Sciatic nerve (tissue), 2 donors: ENCODE data around the gene TMEM92. TPM values are rescaled to one million over a fixed set of nuclear protein-coding genes. Genes with fewer than 3 reads are reported as not detected.
"Not testable (repeated sequence)": the region's sequence is repeated elsewhere in the genome, so short reads cannot be mapped to it uniquely, and the experiment has no call there.

Experiments
- ATAC-seq: fragments of 200-7000 bp; cut with Tn5 transposase; one replicate; pipeline ENCODE4 v1.9.1; 2020; ENCODE audit warnings: mild to moderate bottlenecking, moderate library complexity
- DNase-seq: peaks from one replicate; pipeline ENCODE4 v3.0.0-alpha.2; 2020; ENCODE audit warnings: low spot score
- intact Hi-C: fragments of 100-400 bp; cut with DNase I; formaldehyde crosslinking; loops from one replicate; pipeline ENCODE4 v1.14.2; 2022
- total RNA-seq: library from RNA; stranded (reverse); fragmentation: NEBNext Ultra II Directional; extraction: Animal tissue kit (Norgen Biotek cat#: 25700); gene quantifications from one replicate; pipeline ENCODE4 v1.2.1, GENCODE V29; 2021
- donor health status: DM: no; HTN: no; CAD: no.
- donor health status: DM: no; HTN: no; CAD: no.

Gene TMEM92
- total RNA-seq, 1 donor from 2014 or later, result 0.53 TPM

- intact Hi-C loops, result no loop called here
- ATAC-seq, result no peak
- no peak for DNase-seq
Measured at GRCh38 chr17:50316016-50316587, 41.8 kb downstream of the TMEM92 start.

- ATAC-seq, intact Hi-C loops, DNase-seq: not testable (repeated sequence)
Measured at GRCh38 chr17:50316660-50317059, 42.4 kb downstream of the TMEM92 start.

- DNase-seq, result no peak
- ATAC-seq, result no peak
- intact Hi-C loops, result no loop called here
Measured at GRCh38 chr17:50317121-50317520, 42.9 kb downstream of the TMEM92 start.

GRCh38 chr17:50318501-50319285 lies 44.4 kb downstream of the TMEM92 start:
- no peak for DNase-seq
- ATAC-seq, result no peak
- intact Hi-C loops, result no loop called here

GRCh38 chr17:50319306-50320004 lies 45.2 kb downstream of the TMEM92 start:
- intact Hi-C loops, result no loop called here
- DNase-seq, result no peak
- ATAC-seq, result no peak

GRCh38 chr17:50322271-50322670 lies 48.0 kb downstream of the TMEM92 start:
- DNase-seq (no peak), ATAC-seq (no peak)
- intact Hi-C loops, result no loop called here

GRCh38 chr17:50323060-50323459 lies 48.8 kb downstream of the TMEM92 start:
- DNase-seq, result no peak
- intact Hi-C loops, result no loop called here
- no peak for ATAC-seq

- no peak for DNase-seq
- intact Hi-C loops, result no loop called here
- ATAC-seq, result no peak
Measured at GRCh38 chr17:50325906-50326305, 51.6 kb downstream of the TMEM92 start.

GRCh38 chr17:50326831-50327364 lies 52.6 kb downstream of the TMEM92 start:
- ATAC-seq, result no peak
- intact Hi-C loops, result no loop called here
- DNase-seq, result no peak

- ATAC-seq (peak; percentile 40), DNase-seq (no peak)
- intact Hi-C loops, result no loop called here
Measured at GRCh38 chr17:50328363-50329325, 54.4 kb downstream of the TMEM92 start.

GRCh38 chr17:50329716-50330115 lies 55.5 kb downstream of the TMEM92 start:
- DNase-seq (no peak), ATAC-seq (no peak)
- intact Hi-C loops, result no loop called here

GRCh38 chr17:50330151-50330775 lies 56.0 kb downstream of the TMEM92 start:
- no peak for DNase-seq
- ATAC-seq, result no peak
- intact Hi-C loops, result no loop called here

Other genes starting within 250 kb of the TMEM92 start
- 70.1 TPM for gene ITGA3, start 218.4 kb upstream of the TMEM92 start, total RNA-seq
- 48.6 TPM for gene PDK2, start 179.1 kb upstream of the TMEM92 start, total RNA-seq
- 2.5 TPM for gene SAMD14, start 144.3 kb upstream of the TMEM92 start, total RNA-seq
- 58.8 TPM for gene PPP1R9B, start 123.8 kb upstream of the TMEM92 start, total RNA-seq
- gene SGCA, start 108.5 kb upstream of the TMEM92 start, total RNA-seq, result 3.5 TPM
- 262 TPM for gene COL1A1, start 72.8 kb upstream of the TMEM92 start, total RNA-seq
- 20.0 TPM for gene XYLT2, start 71.7 kb downstream of the TMEM92 start, total RNA-seq
- 41.2 TPM for gene MRPL27, start 98.7 kb downstream of the TMEM92 start, total RNA-seq
- gene EME1, start 98.8 kb downstream of the TMEM92 start, total RNA-seq, result 1.5 TPM
- gene LRRC59, start 123.1 kb downstream of the TMEM92 start, total RNA-seq, result 33.6 TPM
- 37.8 TPM for gene ACSF2, start 151.8 kb downstream of the TMEM92 start, total RNA-seq
- gene CHAD, start 194.4 kb downstream of the TMEM92 start, total RNA-seq, result not detected
- gene RSAD1, start 204.4 kb downstream of the TMEM92 start, total RNA-seq, result 33.3 TPM
- gene MYCBPAP, start 234.0 kb downstream of the TMEM92 start, total RNA-seq, result 3.3 TPM